Measurements from ENCODE around the gene CD274.
"Not testable (repeated sequence)": the region's sequence is repeated elsewhere in the genome, so short reads cannot be mapped to it uniquely, and the experiment has no call there.

Gene CD274

GRCh38 chr9:5438301-5439162 lies 11.8 kb upstream of the CD274 start:
- DNase-seq (ENCODE audit: low spot score), result no peak

- no peak for DNase-seq (ENCODE audit: low spot score)
These were observed 9.9 kb upstream of the CD274 start for GRCh38 chr9:5440426-5440825.

- DNase-seq (ENCODE audit: low spot score), result no peak
These were observed 9.3 kb upstream of the CD274 start for GRCh38 chr9:5441043-5441442.

- DNase-seq (ENCODE audit: low spot score), result peak; percentile 65
These were observed 7.8 kb upstream of the CD274 start for GRCh38 chr9:5442400-5443011.

- no peak for DNase-seq (ENCODE audit: low spot score)
These were observed 6.5 kb upstream of the CD274 start for GRCh38 chr9:5443850-5444249.

GRCh38 chr9:5445096-5445495 lies 5.2 kb upstream of the CD274 start:
- not testable (repeated sequence) for DNase-seq (ENCODE audit: low spot score)

GRCh38 chr9:5445886-5446285 lies 4.5 kb upstream of the CD274 start:
- no peak for DNase-seq (ENCODE audit: low spot score)

GRCh38 chr9:5446451-5447236 lies 3.7 kb upstream of the CD274 start:
- DNase-seq (ENCODE audit: low spot score), result no peak

GRCh38 chr9:5447337-5447736 lies 3.0 kb upstream of the CD274 start:
- no peak for DNase-seq (ENCODE audit: low spot score)

- no peak for DNase-seq (ENCODE audit: low spot score)
These were observed 2.3 kb upstream of the CD274 start for GRCh38 chr9:5448016-5448415.

GRCh38 chr9:5448461-5449435 lies 1.6 kb upstream of the CD274 start:
- DNase-seq (ENCODE audit: low spot score), result no peak

- DNase-seq (ENCODE audit: low spot score), result no peak
These were observed 602 bp upstream of the CD274 start for GRCh38 chr9:5449521-5450358.

GRCh38 chr9:5452286-5452609 lies 1.9 kb downstream of the CD274 start:
- DNase-seq (ENCODE audit: low spot score), result no peak

GRCh38 chr9:5453004-5453403 lies 2.7 kb downstream of the CD274 start:
- DNase-seq (ENCODE audit: low spot score), result no peak

GRCh38 chr9:5453673-5454072 lies 3.3 kb downstream of the CD274 start:
- peak; percentile 77 for DNase-seq (ENCODE audit: low spot score)

- DNase-seq (ENCODE audit: low spot score), result no peak
These were observed 4.8 kb downstream of the CD274 start for GRCh38 chr9:5455181-5455580.

- DNase-seq (ENCODE audit: low spot score), result no peak
These were observed 9.0 kb downstream of the CD274 start for GRCh38 chr9:5459289-5459829.

- DNase-seq (ENCODE audit: low spot score), result no peak
These were observed 9.8 kb downstream of the CD274 start for GRCh38 chr9:5460157-5460556.

GRCh38 chr9:5464831-5465330 lies 14.5 kb downstream of the CD274 start:
- not testable (repeated sequence) for DNase-seq (ENCODE audit: low spot score)

GRCh38 chr9:5466005-5466404 lies 15.7 kb downstream of the CD274 start:
- DNase-seq (ENCODE audit: low spot score), result no peak

Data from cerebellar cortex (tissue), 1 donor.